BJ (cell line): ENCODE results near the gene GP5. TPM values are rescaled to one million over a fixed set of nuclear protein-coding genes. Genes with fewer than 3 reads are reported as not detected.

Experiments
- CTCF ChIA-PET: fragments of 350-600 bp; formaldehyde crosslinking; extraction: SDS; loops from one replicate; lab custom pipeline; 2021; ENCODE audit warnings: antibody characterized with exemption, inconsistent platforms; lab: Yijun Ruan, JAX
- POLR2A ChIA-PET: fragments of 300-600 bp; sonication (Branson Sonifier 250); formaldehyde crosslinking; extraction: SDS; loops from one replicate; lab custom pipeline; 2021; ENCODE audit warnings: antibody characterized with exemption; lab: Charles Lee
- DNase-seq: peaks from one replicate; pipeline ENCODE4 v3.0.0-alpha.2; 2011; ENCODE audit warnings: low read depth
- H3K27me3 ChIP-seq: 2 replicates; pipeline ENCODE4 v1.6.0; 2011; ENCODE audit warnings: low read length; ENCODE audit not compliant: control insufficient read depth, insufficient read depth
- H3K36me3 ChIP-seq: 2 replicates; pipeline ENCODE4 v1.5.1; 2011; ENCODE audit warnings: low read length; ENCODE audit not compliant: control insufficient read depth, insufficient read depth
- H3K4me3 ChIP-seq: 2 replicates; pipeline ENCODE4 v1.5.1; 2011; ENCODE audit warnings: low read depth, mild to moderate bottlenecking, control low read depth, low read length
- CTCF ChIP-seq: IDR thresholded peaks from 2 replicates; pipeline ENCODE4 v1.5.1; 2011; ENCODE audit warnings: low read depth, mild to moderate bottlenecking, control low read depth, inconsistent platforms, low read length, moderate library complexity; ENCODE audit not compliant: insufficient read depth
- polyA plus RNA-seq: library from polyadenylated mRNA; depleted of rRNA; stranded (reverse); fragments of >200 nt; gene quantifications from 2 replicates; pipeline ENCODE4 v1.2.3, GENCODE V29; 2011

The GP5 gene
- polyA plus RNA-seq, 1 experiment = not detected

- DNase-seq = peak; percentile 9
- TF ChIP-seq CTCF = no peak
- Histone ChIP-seq H3K4me3 (no peak overlapping the region), H3K36me3 (no peaks in the 10 kb centered on the region; the same call in 1 of the 2 replicates), H3K27me3 (no peaks in the 10 kb centered on the region)
- POLR2A ChIA-PET = no interaction called here
- CTCF ChIA-PET = interaction anchor here (0.6 to 1.1 kb wide), 3 partner anchors 24 to 169 kb away, joined by 3 to 5 read pairs (median 4); no protein-coding TSS in a partner anchor
These were observed 44.8 kb upstream of the GP5 start for GRCh38 chr3:194443901-194444300.

- Histone ChIP-seq H3K27me3 (no peaks in the 10 kb centered on the region), H3K4me3 (no peak overlapping the region), H3K36me3 (peaks cover 4% of the 10 kb centered on the region; the same call in 1 of the 2 replicates)
- CTCF ChIA-PET = interaction anchor here (0.7 to 1.7 kb wide), 5 partner anchors 9 to 188 kb away, joined by 3 to 5 read pairs (median 4); no protein-coding TSS in a partner anchor
- no peak for DNase-seq
- POLR2A ChIA-PET = interaction anchor here (0.6 kb wide), 1 partner anchor 83 kb away, joined by 8 read pairs; no protein-coding TSS in a partner anchor
- TF ChIP-seq CTCF = no peak
These were observed 41.7 kb upstream of the GP5 start for GRCh38 chr3:194440756-194441155.

- H3K4me3 ChIP-seq = no peak overlapping the region
- no peak for DNase-seq
- TF ChIP-seq CTCF = no peak
- ChIA-PET CTCF (interaction anchor here (0.9 to 1.7 kb wide), 4 partner anchors 9 to 154 kb away, joined by 3 to 5 read pairs (median 3); no protein-coding TSS in a partner anchor), POLR2A (no interaction called here)
- H3K36me3 ChIP-seq = peaks cover 5% of the 10 kb centered on the region; the same call in 1 of the 2 replicates
- H3K27me3 ChIP-seq = no peaks in the 10 kb centered on the region
These were observed 41.0 kb upstream of the GP5 start for GRCh38 chr3:194439881-194440550.

GRCh38 chr3:194434503-194434902 is 35.4 kb upstream of the GP5 start:
- CTCF ChIA-PET = no interaction called here
- Histone ChIP-seq H3K36me3 (peaks cover 12% of the 10 kb centered on the region), H3K27me3 (no peaks in the 10 kb centered on the region), H3K4me3 (no peak overlapping the region)
- no peak for TF ChIP-seq CTCF
- POLR2A ChIA-PET = no interaction called here
- DNase-seq = no peak

- no peak for TF ChIP-seq CTCF
- Histone ChIP-seq H3K4me3 (no peak overlapping the region), H3K27me3 (no peaks in the 10 kb centered on the region), H3K36me3 (peaks cover 10% of the 10 kb centered on the region)
- CTCF ChIA-PET = no interaction called here
- no peak for DNase-seq
- POLR2A ChIA-PET = no interaction called here
These were observed 32.5 kb upstream of the GP5 start for GRCh38 chr3:194431554-194431953.
